Epithelial cell of umbilical artery (primary cell): ENCODE measurements around the gene FGF2. TPM values are rescaled to one million over a fixed set of nuclear protein-coding genes. Genes with fewer than 3 reads are reported as not detected.

Experiments
- total RNA-seq: library from RNA; depleted of rRNA; stranded (reverse); fragments of >200 nt; gene quantifications from 2 replicates; pipeline ENCODE4 v1.2.3, GENCODE V29; 2014

The FGF2 gene
- 13.3 and 33.7 TPM in 2 replicates for total RNA-seq

DNA sequence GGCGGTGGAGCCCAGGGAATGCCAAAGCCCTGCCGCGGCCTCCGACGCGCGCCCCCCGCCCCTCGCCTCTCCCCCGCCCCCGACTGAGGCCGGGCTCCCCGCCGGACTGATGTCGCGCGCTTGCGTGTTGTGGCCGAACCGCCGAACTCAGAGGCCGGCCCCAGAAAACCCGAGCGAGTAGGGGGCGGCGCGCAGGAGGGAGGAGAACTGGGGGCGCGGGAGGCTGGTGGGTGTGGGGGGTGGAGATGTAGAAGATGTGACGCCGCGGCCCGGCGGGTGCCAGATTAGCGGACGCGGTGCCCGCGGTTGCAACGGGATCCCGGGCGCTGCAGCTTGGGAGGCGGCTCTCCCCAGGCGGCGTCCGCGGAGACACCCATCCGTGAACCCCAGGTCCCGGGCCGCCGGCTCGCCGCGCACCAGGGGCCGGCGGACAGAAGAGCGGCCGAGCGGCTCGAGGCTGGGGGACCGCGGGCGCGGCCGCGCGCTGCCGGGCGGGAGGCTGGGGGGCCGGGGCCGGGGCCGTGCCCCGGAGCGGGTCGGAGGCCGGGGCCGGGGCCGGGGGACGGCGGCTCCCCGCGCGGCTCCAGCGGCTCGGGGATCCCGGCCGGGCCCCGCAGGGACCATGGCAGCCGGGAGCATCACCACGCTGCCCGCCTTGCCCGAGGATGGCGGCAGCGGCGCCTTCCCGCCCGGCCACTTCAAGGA, at the start of gene FGF2:
Gene FGF2 (plus strand): TSS at position 279 of the 705 bp plus-strand sequence. CDS start 344 bp downstream, at position 623.

DNA sequence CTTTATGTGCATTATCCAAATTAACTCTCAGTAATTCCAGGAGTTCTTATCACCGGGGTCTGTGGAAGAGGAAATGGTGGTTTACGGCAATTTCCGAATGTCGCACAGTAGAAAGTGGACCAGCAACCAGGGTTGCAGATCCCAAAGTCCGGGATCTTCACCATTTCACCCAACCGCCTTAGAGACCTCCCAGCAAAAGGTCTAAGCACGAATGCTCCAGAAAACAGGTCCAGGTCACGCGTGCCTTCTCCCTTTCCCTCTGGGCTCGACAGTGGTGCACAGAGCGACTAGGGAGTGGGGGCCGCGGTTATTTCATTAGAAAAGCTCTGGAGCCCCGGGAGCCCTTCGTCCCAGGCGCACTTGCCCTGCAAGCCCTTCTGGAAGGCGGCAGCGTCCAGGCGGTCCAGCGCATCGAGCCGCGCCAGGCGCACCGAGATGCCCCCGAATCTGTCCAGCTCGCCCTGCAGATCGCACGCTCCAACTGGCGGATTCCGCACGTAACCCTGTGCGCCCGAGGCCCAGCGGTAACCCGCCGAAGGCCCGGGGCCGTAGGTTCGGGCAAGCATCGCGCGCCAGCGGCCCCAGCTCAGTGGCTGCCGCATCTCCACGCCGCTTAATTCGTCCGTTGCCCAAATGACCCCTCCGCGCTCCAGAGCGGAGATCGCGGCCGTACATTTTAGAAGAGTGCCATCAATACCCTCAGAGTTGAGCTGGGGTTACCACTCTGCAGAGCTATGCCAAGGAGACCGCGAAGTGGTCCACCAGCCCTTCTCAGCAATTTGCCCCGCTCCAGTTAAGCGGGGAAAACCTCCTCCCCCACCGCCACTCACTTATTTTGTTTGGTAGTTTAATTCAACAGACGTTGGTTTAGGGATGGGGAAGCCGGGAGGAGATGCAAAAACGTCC, 95.6 kb downstream of the FGF2 start, which contains the start of gene NUDT6:
Gene NUDT6 (minus strand): TSS at position 627 of the 906 bp plus-strand sequence. CDS start 25 bp downstream, at position 602.

Other genes starting within 250 kb of the FGF2 start
- gene IL21, start 205.8 kb upstream of the FGF2 start, total RNA-seq: not detected in 2 replicates
- gene BBS12, start 94.1 kb upstream of the FGF2 start, total RNA-seq: 3.9 and 6.2 TPM in 2 replicates
- gene NUDT6, start 95.8 kb downstream of the FGF2 start, total RNA-seq: 6.8 and 10.4 TPM in 2 replicates